Measurements from ENCODE around the gene TXNDC2. TPM values are rescaled to one million over a fixed set of nuclear protein-coding genes. Genes with fewer than 3 reads are reported as not detected.

TXNDC2 gene
- total and polyA plus RNA-seq, 10 of the 15 experiments (the other 5 are each of a cell fraction or from before 2014, with no cell fraction given): 0.04 to 0.07 (median 0.06) TPM; not detected in 7

DNA sequence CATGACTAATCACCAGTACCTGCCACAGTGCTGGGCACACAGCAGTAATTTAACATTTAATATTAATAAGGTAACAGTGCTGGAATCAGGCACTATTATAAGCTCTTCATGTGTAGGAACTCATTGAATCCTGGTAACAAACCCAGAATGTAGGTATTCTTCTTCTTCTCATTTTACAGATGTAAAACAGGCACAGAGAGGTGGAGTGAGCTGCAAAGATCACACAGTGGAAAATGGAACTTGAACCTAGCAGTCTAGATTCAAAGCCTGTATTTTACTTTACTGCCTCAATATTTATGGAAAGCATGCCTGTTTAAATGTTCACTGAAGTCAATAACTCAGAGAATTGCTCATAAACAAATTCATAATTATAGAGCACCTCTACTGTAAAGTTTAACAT, 24.3 kb downstream of the TXNDC2 start:
- no TSS peak for BruUV-seq (replicated peaks)
- intact Hi-C loops (cut with micrococcal nuclease; ENCODE audit: unreplicated experiment): no loop called here
- Histone ChIP-seq H3K4me3 (no peak overlapping the region), H3K9me3 (replicated peaks; ENCODE audit: control insufficient read depth, insufficient read depth, low read length) (no peaks in the 10 kb centered on the region; the same call in 2 of the 3 replicates), H2AFZ (ENCODE audit: control insufficient read depth, low read depth, low read length) (no peak overlapping the region), H3K36me3 (ENCODE audit: control insufficient read depth in 2 of 2, insufficient read depth in 2 of 2, low read length in 1 of 2) (no peaks in the 10 kb centered on the region), H3K9ac (ENCODE audit: control insufficient read depth, insufficient read depth, low read length) (no peak overlapping the region), H3K27ac (ENCODE audit: control insufficient read depth, insufficient read depth) (no peak overlapping the region), H3K27me3 (replicated peaks in 1 of 2; ENCODE audit: control insufficient read depth in 2 of 2, insufficient read depth in 2 of 2, low read length in 1 of 2) (no peaks in the 10 kb centered on the region; a peak in 1 of 4 replicates), H4K20me1 (ENCODE audit: control insufficient read depth, insufficient read depth) (no peaks in the 10 kb centered on the region), H3K79me2 (ENCODE audit: control insufficient read depth, insufficient read depth, low read length) (peaks cover 12% of the 10 kb centered on the region), H3K4me2 (ENCODE audit: control insufficient read depth, insufficient read depth) (no peak overlapping the region), H3K4me1 (ENCODE audit: control insufficient read depth, insufficient read depth, low read length) (no peaks in the 10 kb centered on the region)
- POLR2A ChIA-PET: no interaction called here
- FAIRE-seq (no peak), ATAC-seq (no peak), DNase-seq (ENCODE audit: low read depth, low spot score) (no peak)
- in situ Hi-C loops (cut with MboI): loop anchor here (25.0 kb wide), 2 partner anchors 298 to 1298 kb away; partner anchors contain the start of genes PPP4R1 and RAB12
- SMC1A ChIA-PET (ENCODE audit: uncharacterized antibody, unreplicated experiment): interaction anchor here (0.6 kb wide), 1 partner anchor 1131 kb away, joined by 3 read pairs; no protein-coding TSS in a partner anchor
- TF ChIP-seq SRF (IDR thresholded peaks at IDR 0.05; ENCODE audit: low read depth in 2 of 2, low read length in 2 of 2) (no peak), MEF2B (IDR thresholded peaks at IDR 0.05; ENCODE audit: partially characterized antibody, poor library complexity, severe bottlenecking) (no peak), KDM1A (IDR thresholded peaks at IDR 0.05; ENCODE audit: borderline replicate concordance) (no peak), NBN (IDR thresholded peaks at IDR 0.05) (no peak), CBX3 (IDR thresholded peaks at IDR 0.05; ENCODE audit: borderline replicate concordance, low read depth) (no peak), EED (IDR thresholded peaks at IDR 0.05; ENCODE audit: low read depth) (no peak), FOXK2 (IDR thresholded peaks at IDR 0.05) (no peak), SUZ12 (IDR thresholded peaks at IDR 0.05; ENCODE audit: unreplicated experiment) (no peak), HDAC2 (IDR thresholded peaks at IDR 0.05) (no peak), IKZF1 (conservative IDR thresholded peaks at IDR 0.05) (no peak), ZSCAN29 (IDR thresholded peaks at IDR 0.05) (no peak), PAX8 (IDR thresholded peaks at IDR 0.05) (no peak), TBL1XR1 (IDR thresholded peaks at IDR 0.05; ENCODE audit: low read depth, low read length) (no peak), NFYA (IDR thresholded peaks at IDR 0.05; ENCODE audit: borderline replicate concordance, low read depth, low read length) (no peak), RAD51 (IDR thresholded peaks at IDR 0.05) (no peak)
- TF ChIP-seq, protein P1, sequence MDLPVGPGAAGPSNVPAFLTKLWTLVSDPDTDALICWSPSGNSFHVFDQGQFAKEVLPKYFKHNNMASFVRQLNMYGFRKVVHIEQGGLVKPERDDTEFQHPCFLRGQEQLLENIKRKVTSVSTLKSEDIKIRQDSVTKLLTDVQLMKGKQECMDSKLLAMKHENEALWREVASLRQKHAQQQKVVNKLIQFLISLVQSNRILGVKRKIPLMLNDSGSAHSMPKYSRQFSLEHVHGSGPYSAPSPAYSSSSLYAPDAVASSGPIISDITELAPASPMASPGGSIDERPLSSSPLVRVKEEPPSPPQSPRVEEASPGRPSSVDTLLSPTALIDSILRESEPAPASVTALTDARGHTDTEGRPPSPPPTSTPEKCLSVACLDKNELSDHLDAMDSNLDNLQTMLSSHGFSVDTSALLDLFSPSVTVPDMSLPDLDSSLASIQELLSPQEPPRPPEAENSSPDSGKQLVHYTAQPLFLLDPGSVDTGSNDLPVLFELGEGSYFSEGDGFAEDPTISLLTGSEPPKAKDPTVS (IDR thresholded peaks at IDR 0.05; ENCODE audit: low read depth, low read length): no peak
- TF ChIP-seq, protein P2, sequence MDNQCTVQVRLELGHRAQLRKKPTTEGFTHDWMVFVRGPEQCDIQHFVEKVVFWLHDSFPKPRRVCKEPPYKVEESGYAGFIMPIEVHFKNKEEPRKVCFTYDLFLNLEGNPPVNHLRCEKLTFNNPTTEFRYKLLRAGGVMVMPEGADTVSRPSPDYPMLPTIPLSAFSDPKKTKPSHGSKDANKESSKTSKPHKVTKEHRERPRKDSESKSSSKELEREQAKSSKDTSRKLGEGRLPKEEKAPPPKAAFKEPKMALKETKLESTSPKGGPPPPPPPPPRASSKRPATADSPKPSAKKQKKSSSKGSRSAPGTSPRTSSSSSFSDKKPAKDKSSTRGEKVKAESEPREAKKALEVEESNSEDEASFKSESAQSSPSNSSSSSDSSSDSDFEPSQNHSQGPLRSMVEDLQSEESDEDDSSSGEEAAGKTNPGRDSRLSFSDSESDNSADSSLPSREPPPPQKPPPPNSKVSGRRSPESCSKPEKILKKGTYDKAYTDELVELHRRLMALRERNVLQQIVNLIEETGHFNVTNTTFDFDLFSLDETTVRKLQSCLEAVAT (IDR thresholded peaks at IDR 0.05): no peak
- TF ChIP-seq, protein P3, sequence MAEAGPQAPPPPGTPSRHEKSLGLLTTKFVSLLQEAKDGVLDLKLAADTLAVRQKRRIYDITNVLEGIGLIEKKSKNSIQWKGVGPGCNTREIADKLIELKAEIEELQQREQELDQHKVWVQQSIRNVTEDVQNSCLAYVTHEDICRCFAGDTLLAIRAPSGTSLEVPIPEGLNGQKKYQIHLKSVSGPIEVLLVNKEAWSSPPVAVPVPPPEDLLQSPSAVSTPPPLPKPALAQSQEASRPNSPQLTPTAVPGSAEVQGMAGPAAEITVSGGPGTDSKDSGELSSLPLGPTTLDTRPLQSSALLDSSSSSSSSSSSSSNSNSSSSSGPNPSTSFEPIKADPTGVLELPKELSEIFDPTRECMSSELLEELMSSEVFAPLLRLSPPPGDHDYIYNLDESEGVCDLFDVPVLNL (IDR thresholded peaks at IDR 0.05; ENCODE audit: low read depth, low read length): no peak
- CTCF ChIA-PET: no interaction called here
- RAD21 ChIA-PET (ENCODE audit: unreplicated experiment): no interaction called here
